ENCODE measurements around the gene VPS18.

VPS18 gene

DNA sequence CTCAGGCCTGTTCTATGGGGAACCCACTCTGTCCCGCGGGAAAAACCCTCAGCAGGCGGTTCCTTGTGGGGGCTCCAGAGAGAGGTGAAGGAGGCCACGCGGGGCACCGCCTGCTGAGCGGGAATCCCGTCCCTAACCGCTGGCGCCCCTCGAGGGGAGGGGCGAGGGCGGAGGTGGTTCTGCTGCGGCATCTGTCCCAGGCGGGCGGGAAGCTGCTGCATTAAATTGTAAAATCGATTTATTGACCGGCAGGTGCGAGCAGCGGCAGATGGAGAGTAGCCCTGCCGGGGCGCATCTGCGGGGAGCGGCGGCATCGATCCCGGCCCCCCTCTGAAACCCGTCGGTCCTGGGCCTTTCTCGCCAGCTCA lies 31.2 kb downstream of the VPS18 start:
- H3K79me2 ChIP-seq (ENCODE audit: insufficient read depth, low read length) = no peaks in the 10 kb centered on the region
- H3K9me3 ChIP-seq (ENCODE audit: low read length) = no peaks in the 10 kb centered on the region
- no peaks in the 10 kb centered on the region for H4K20me1 ChIP-seq (ENCODE audit: insufficient read depth, low read length)
- no peak overlapping the region for H2AFZ ChIP-seq (ENCODE audit: low read length)
- H3K27me3 ChIP-seq (ENCODE audit: insufficient read depth, low read length) = peaks cover 10% of the 10 kb centered on the region
- TF ChIP-seq, protein P1, sequence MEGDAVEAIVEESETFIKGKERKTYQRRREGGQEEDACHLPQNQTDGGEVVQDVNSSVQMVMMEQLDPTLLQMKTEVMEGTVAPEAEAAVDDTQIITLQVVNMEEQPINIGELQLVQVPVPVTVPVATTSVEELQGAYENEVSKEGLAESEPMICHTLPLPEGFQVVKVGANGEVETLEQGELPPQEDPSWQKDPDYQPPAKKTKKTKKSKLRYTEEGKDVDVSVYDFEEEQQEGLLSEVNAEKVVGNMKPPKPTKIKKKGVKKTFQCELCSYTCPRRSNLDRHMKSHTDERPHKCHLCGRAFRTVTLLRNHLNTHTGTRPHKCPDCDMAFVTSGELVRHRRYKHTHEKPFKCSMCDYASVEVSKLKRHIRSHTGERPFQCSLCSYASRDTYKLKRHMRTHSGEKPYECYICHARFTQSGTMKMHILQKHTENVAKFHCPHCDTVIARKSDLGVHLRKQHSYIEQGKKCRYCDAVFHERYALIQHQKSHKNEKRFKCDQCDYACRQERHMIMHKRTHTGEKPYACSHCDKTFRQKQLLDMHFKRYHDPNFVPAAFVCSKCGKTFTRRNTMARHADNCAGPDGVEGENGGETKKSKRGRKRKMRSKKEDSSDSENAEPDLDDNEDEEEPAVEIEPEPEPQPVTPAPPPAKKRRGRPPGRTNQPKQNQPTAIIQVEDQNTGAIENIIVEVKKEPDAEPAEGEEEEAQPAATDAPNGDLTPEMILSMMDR (IDR thresholded peaks at IDR 0.05; ENCODE audit: low read length) = no peak
- no peak for TF ChIP-seq EZH2 (IDR thresholded peaks at IDR 0.05; ENCODE audit: borderline replicate concordance, low read length)
- no peak overlapping the region for H3K4me2 ChIP-seq (ENCODE audit: low read length)
- H3K27ac ChIP-seq (ENCODE audit: low read depth, low read length, poor library complexity, severe bottlenecking) = no peak overlapping the region
- no peaks in the 10 kb centered on the region for H3K36me3 ChIP-seq (ENCODE audit: insufficient read depth, low read length)
- H3K4me1 ChIP-seq (ENCODE audit: insufficient read depth, low read length, severe bottlenecking) = peaks cover 36% of the 10 kb centered on the region
- no peak overlapping the region for H3K9ac ChIP-seq (ENCODE audit: low read length)
- H3K4me3 ChIP-seq (ENCODE audit: low read depth, low read length, poor library complexity, severe bottlenecking) = no peak overlapping the region
- no peaks in the 10 kb centered on the region for H3F3A ChIP-seq (ENCODE audit: insufficient read depth, low read length)
- no peaks in the 10 kb centered on the region for H3K9me2 ChIP-seq (ENCODE audit: low read depth, low read length)

GRCh38 chr15:40925863-40926658 lies 31.8 kb downstream of the VPS18 start:
- Histone ChIP-seq H3F3A (ENCODE audit: insufficient read depth, low read length) (no peaks in the 10 kb centered on the region), H3K36me3 (ENCODE audit: insufficient read depth, low read length) (no peaks in the 10 kb centered on the region), H3K27me3 (ENCODE audit: insufficient read depth, low read length) (peaks cover 10% of the 10 kb centered on the region), H3K79me2 (ENCODE audit: insufficient read depth, low read length) (no peaks in the 10 kb centered on the region), H3K9me2 (ENCODE audit: low read depth, low read length) (no peaks in the 10 kb centered on the region), H2AFZ (ENCODE audit: low read length) (no peak overlapping the region), H3K9ac (ENCODE audit: low read length) (no peak overlapping the region), H3K4me1 (ENCODE audit: insufficient read depth, low read length, severe bottlenecking) (peaks cover 41% of the 10 kb centered on the region), H3K27ac (ENCODE audit: low read depth, low read length, poor library complexity, severe bottlenecking) (no peak overlapping the region), H3K4me3 (ENCODE audit: low read depth, low read length, poor library complexity, severe bottlenecking) (no peak overlapping the region), H3K9me3 (ENCODE audit: low read length) (no peaks in the 10 kb centered on the region), H3K4me2 (ENCODE audit: low read length) (no peak overlapping the region), H4K20me1 (ENCODE audit: insufficient read depth, low read length) (no peaks in the 10 kb centered on the region)
- TF ChIP-seq EZH2 (IDR thresholded peaks at IDR 0.05; ENCODE audit: borderline replicate concordance, low read length) = no peak
- TF ChIP-seq, protein P1 (IDR thresholded peaks at IDR 0.05; ENCODE audit: low read length) = no peak

DNA sequence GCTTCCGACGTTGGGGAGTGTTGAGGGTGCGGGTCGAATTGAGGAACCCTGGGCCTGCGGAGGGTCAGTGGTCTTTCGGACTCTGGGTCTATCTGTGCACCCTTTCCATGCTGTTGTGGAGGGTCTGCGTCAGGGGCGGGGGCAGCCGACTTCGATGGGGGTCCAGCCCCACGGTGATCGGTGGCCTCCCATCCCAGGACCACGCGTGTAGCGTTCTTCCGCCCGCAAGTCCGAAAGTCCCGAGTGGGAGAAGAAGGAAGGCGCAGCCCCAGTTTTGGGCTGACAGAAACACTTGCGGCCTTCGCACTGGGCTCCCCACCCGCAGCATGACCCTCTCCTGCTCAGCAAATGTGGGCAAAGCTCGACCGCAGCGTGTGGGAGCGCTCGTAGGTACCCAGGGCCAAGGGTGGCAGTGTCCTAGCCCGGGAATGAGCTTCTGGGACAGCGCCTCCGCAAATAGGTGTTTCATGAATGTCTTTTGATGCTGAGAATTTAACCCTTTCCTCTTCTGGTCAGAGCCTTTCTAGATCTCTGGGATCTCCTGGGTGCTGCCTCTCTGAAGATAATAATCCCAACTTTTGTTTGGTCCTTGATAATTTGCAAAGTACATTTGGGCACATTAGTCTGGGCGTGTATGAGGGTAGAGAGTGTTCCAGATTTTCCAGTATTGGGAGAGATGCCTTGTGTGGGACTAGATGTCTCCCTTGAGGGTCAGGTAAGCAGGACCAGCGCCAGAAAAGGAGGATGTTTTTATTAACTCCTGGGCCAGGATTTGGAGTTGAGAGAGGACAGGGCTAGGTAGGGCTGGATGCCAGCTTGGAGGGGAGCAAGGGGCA lies 32.6 kb downstream of the VPS18 start:
- TF ChIP-seq, protein P1 (IDR thresholded peaks at IDR 0.05; ENCODE audit: low read length) = no peak
- no peak for TF ChIP-seq EZH2 (IDR thresholded peaks at IDR 0.05; ENCODE audit: borderline replicate concordance, low read length)
- Histone ChIP-seq H3K4me3 (ENCODE audit: low read depth, low read length, poor library complexity, severe bottlenecking) (no peak overlapping the region), H2AFZ (ENCODE audit: low read length) (no peak overlapping the region)

More for the DNA sequence above, 32.6 kb downstream of the VPS18 start:
- Histone ChIP-seq H3K79me2 (ENCODE audit: insufficient read depth, low read length) (no peaks in the 10 kb centered on the region), H3K9me2 (ENCODE audit: low read depth, low read length) (no peaks in the 10 kb centered on the region), H3K4me2 (ENCODE audit: low read length) (peak overlapping the region; percentile 88; the same call in 1 of the 2 replicates), H3K4me1 (ENCODE audit: insufficient read depth, low read length, severe bottlenecking) (peaks cover 41% of the 10 kb centered on the region), H3K27me3 (ENCODE audit: insufficient read depth, low read length) (peaks cover 10% of the 10 kb centered on the region), H3K27ac (ENCODE audit: low read depth, low read length, poor library complexity, severe bottlenecking) (no peak overlapping the region), H3K36me3 (ENCODE audit: insufficient read depth, low read length) (no peaks in the 10 kb centered on the region), H3F3A (ENCODE audit: insufficient read depth, low read length) (no peaks in the 10 kb centered on the region), H4K20me1 (ENCODE audit: insufficient read depth, low read length) (no peaks in the 10 kb centered on the region), H3K9ac (ENCODE audit: low read length) (no peak overlapping the region), H3K9me3 (ENCODE audit: low read length) (no peaks in the 10 kb centered on the region)
